OCI-LY3 (cell line): ENCODE measurements around the gene SCGB3A2.
"Not testable (repeated sequence)": the region's sequence is repeated elsewhere in the genome, so short reads cannot be mapped to it uniquely, and the experiment has no call there.

Experiments
- CTCF ChIP-seq: fragments of 200-600, 300-600 bp; sonication (generic); IDR thresholded peaks from 2 replicates; pipeline ENCODE4 v1.5.1; 2014; ENCODE audit warnings: antibody characterized with exemption, low read length, low read depth
- EZH2phosphoT487 ChIP-seq: fragments of 200-600 bp; shearing (Covaris generic); IDR thresholded peaks from 2 replicates; pipeline ENCODE4 v1.6.1; 2018; ENCODE audit warnings: antibody characterized with exemption, mixed run types, low read depth

GRCh38 chr5:147874118-147874875, 4.2 kb upstream of the SCGB3A2 start:
- TF ChIP-seq CTCF, EZH2phosphoT487: not testable (repeated sequence)
